ENCODE measurements around the gene LGALS9B. TPM values are rescaled to one million over a fixed set of nuclear protein-coding genes. Genes with fewer than 3 reads are reported as not detected.
"Not testable (repeated sequence)": the region's sequence is repeated elsewhere in the genome, so short reads cannot be mapped to it uniquely, and the experiment has no call there.

Gene LGALS9B
- total RNA-seq, 4 donors from 2014 or later, result 6.7 to 55.3 (median 21.8) TPM

- H3K4me3 ChIP-seq; in situ Hi-C loops (cut with MboI; ENCODE audit: low pct_ligation_motif_present in 1 of 4, low pct_unique_long_range_greater_than_20kb in 1 of 4, low sequenced_read_pairs in 3 of 4); H3K9me3 ChIP-seq; H3K27ac ChIP-seq; H3K4me1 ChIP-seq; intact Hi-C loops (cut with DNase I; ENCODE audit: low total_unique reads); H3K27me3 ChIP-seq; H3K36me3 ChIP-seq; DNase-seq: not testable (repeated sequence)
- 92% methylated on average over 5 of the region's 9 CpGs; no CpG with 5 or more reads in 1 of the 2 donors for WGBS, 2 donors (ENCODE audit: low coverage in 1 of 2)
Observed at GRCh38 chr17:20494735-20495134, 27.4 kb upstream of the LGALS9B start.

- H3K27ac ChIP-seq; H3K27me3 ChIP-seq; H3K4me3 ChIP-seq; DNase-seq; intact Hi-C loops (cut with DNase I; ENCODE audit: low total_unique reads); H3K9me3 ChIP-seq; in situ Hi-C loops (cut with MboI; ENCODE audit: low pct_ligation_motif_present in 1 of 4, low pct_unique_long_range_greater_than_20kb in 1 of 4, low sequenced_read_pairs in 3 of 4); H3K4me1 ChIP-seq; H3K36me3 ChIP-seq: not testable (repeated sequence)
- 87% methylated on average over 4 of the region's 9 CpGs; no CpG with 5 or more reads in 1 of the 2 donors for WGBS, 2 donors (ENCODE audit: low coverage in 1 of 2)
Observed at GRCh38 chr17:20494147-20494546, 26.8 kb upstream of the LGALS9B start.

GRCh38 chr17:20492971-20493370 lies 25.6 kb upstream of the LGALS9B start:
- DNase-seq; H3K36me3 ChIP-seq; in situ Hi-C loops (cut with MboI; ENCODE audit: low pct_ligation_motif_present in 1 of 4, low pct_unique_long_range_greater_than_20kb in 1 of 4, low sequenced_read_pairs in 3 of 4); intact Hi-C loops (cut with DNase I; ENCODE audit: low total_unique reads); H3K9me3 ChIP-seq; H3K27me3 ChIP-seq; H3K4me1 ChIP-seq; H3K4me3 ChIP-seq; H3K27ac ChIP-seq: not testable (repeated sequence)
- WGBS, 2 donors (ENCODE audit: low coverage in 1 of 2), result 88% methylated on average over 6 of the region's 8 CpGs; no CpG with 5 or more reads in 1 of the 2 donors

GRCh38 chr17:20492099-20492498 lies 24.8 kb upstream of the LGALS9B start:
- H3K27ac ChIP-seq; DNase-seq; H3K4me3 ChIP-seq; intact Hi-C loops (cut with DNase I; ENCODE audit: low total_unique reads); H3K27me3 ChIP-seq; H3K9me3 ChIP-seq; H3K36me3 ChIP-seq; H3K4me1 ChIP-seq; in situ Hi-C loops (cut with MboI; ENCODE audit: low pct_ligation_motif_present in 1 of 4, low pct_unique_long_range_greater_than_20kb in 1 of 4, low sequenced_read_pairs in 3 of 4): not testable (repeated sequence)
- WGBS, 2 donors (ENCODE audit: low coverage in 1 of 2), result 86% methylated on average over 1 of the region's 6 CpGs; no CpG with 5 or more reads in 1 of the 2 donors

GRCh38 chr17:20484930-20485329 lies 17.6 kb upstream of the LGALS9B start:
- intact Hi-C loops (cut with DNase I; ENCODE audit: low total_unique reads); H3K36me3 ChIP-seq; in situ Hi-C loops (cut with MboI; ENCODE audit: low pct_ligation_motif_present in 1 of 4, low pct_unique_long_range_greater_than_20kb in 1 of 4, low sequenced_read_pairs in 3 of 4); H3K9me3 ChIP-seq; H3K27ac ChIP-seq; DNase-seq; H3K27me3 ChIP-seq; H3K4me1 ChIP-seq; H3K4me3 ChIP-seq: not testable (repeated sequence)
- 45% methylated on average over 5 of the region's 6 CpGs; no CpG with 5 or more reads in 1 of the 2 donors for WGBS, 2 donors (ENCODE audit: low coverage in 1 of 2)

GRCh38 chr17:20479889-20480591 lies 12.7 kb upstream of the LGALS9B start:
- intact Hi-C loops (cut with DNase I; ENCODE audit: low total_unique reads); in situ Hi-C loops (cut with MboI; ENCODE audit: low pct_ligation_motif_present in 1 of 4, low pct_unique_long_range_greater_than_20kb in 1 of 4, low sequenced_read_pairs in 3 of 4): not testable (repeated sequence)

GRCh38 chr17:20477398-20478071 lies 10.2 kb upstream of the LGALS9B start:
- in situ Hi-C loops (cut with MboI; ENCODE audit: low pct_ligation_motif_present in 1 of 4, low pct_unique_long_range_greater_than_20kb in 1 of 4, low sequenced_read_pairs in 3 of 4), result not testable (repeated sequence)
- WGBS, 2 donors (ENCODE audit: low coverage in 1 of 2), result 61% methylated on average over 4 of the region's 4 CpGs; no CpG with 5 or more reads in 1 of the 2 donors

More at GRCh38 chr17:20479889-20480591, 12.7 kb upstream of the LGALS9B start:
- H3K36me3 ChIP-seq, H3K27me3 ChIP-seq, H3K27ac ChIP-seq, H3K4me3 ChIP-seq, H3K4me1 ChIP-seq, H3K9me3 ChIP-seq, DNase-seq: not testable (repeated sequence)
- WGBS, 2 donors (ENCODE audit: low coverage in 1 of 2), result 82 to 89% methylated on average over 4 to 6 of the region's 8 CpGs

GRCh38 chr17:20475137-20475831 lies 7.9 kb upstream of the LGALS9B start:
- H3K27ac ChIP-seq; H3K27me3 ChIP-seq; intact Hi-C loops (cut with DNase I; ENCODE audit: low total_unique reads); H3K4me1 ChIP-seq; H3K36me3 ChIP-seq; H3K9me3 ChIP-seq; in situ Hi-C loops (cut with MboI; ENCODE audit: low pct_ligation_motif_present in 1 of 4, low pct_unique_long_range_greater_than_20kb in 1 of 4, low sequenced_read_pairs in 3 of 4); H3K4me3 ChIP-seq; DNase-seq: not testable (repeated sequence)
- WGBS, 2 donors (ENCODE audit: low coverage in 1 of 2), result 77% methylated on average over 7 of the region's 8 CpGs; no CpG with 5 or more reads in 1 of the 2 donors

More at GRCh38 chr17:20477398-20478071, 10.2 kb upstream of the LGALS9B start:
- H3K27ac ChIP-seq; H3K4me3 ChIP-seq; H3K9me3 ChIP-seq; H3K27me3 ChIP-seq; DNase-seq; H3K4me1 ChIP-seq; H3K36me3 ChIP-seq; intact Hi-C loops (cut with DNase I; ENCODE audit: low total_unique reads): not testable (repeated sequence)

- intact Hi-C loops (cut with DNase I; ENCODE audit: low total_unique reads); DNase-seq; H3K36me3 ChIP-seq; in situ Hi-C loops (cut with MboI; ENCODE audit: low pct_ligation_motif_present in 1 of 4, low pct_unique_long_range_greater_than_20kb in 1 of 4, low sequenced_read_pairs in 3 of 4); H3K27ac ChIP-seq; H3K4me1 ChIP-seq; H3K4me3 ChIP-seq; H3K9me3 ChIP-seq; H3K27me3 ChIP-seq: not testable (repeated sequence)
Observed at GRCh38 chr17:20474081-20474480, 6.7 kb upstream of the LGALS9B start.

GRCh38 chr17:20469946-20470345 lies 2.6 kb upstream of the LGALS9B start:
- H3K4me1 ChIP-seq; intact Hi-C loops (cut with DNase I; ENCODE audit: low total_unique reads); in situ Hi-C loops (cut with MboI; ENCODE audit: low pct_ligation_motif_present in 1 of 4, low pct_unique_long_range_greater_than_20kb in 1 of 4, low sequenced_read_pairs in 3 of 4); H3K4me3 ChIP-seq; H3K27ac ChIP-seq; DNase-seq; H3K27me3 ChIP-seq; H3K9me3 ChIP-seq; H3K36me3 ChIP-seq: not testable (repeated sequence)
- 92% methylated on average over 2 of the region's 4 CpGs; no CpG with 5 or more reads in 1 of the 2 donors for WGBS, 2 donors (ENCODE audit: low coverage in 1 of 2)
